ENCODE measurements around the gene HOXA13. TPM values are rescaled to one million over a fixed set of nuclear protein-coding genes. Genes with fewer than 3 reads are reported as not detected.

The HOXA13 gene
- total RNA-seq, 1 experiment from 2014 or later = 1.3 TPM

DNA sequence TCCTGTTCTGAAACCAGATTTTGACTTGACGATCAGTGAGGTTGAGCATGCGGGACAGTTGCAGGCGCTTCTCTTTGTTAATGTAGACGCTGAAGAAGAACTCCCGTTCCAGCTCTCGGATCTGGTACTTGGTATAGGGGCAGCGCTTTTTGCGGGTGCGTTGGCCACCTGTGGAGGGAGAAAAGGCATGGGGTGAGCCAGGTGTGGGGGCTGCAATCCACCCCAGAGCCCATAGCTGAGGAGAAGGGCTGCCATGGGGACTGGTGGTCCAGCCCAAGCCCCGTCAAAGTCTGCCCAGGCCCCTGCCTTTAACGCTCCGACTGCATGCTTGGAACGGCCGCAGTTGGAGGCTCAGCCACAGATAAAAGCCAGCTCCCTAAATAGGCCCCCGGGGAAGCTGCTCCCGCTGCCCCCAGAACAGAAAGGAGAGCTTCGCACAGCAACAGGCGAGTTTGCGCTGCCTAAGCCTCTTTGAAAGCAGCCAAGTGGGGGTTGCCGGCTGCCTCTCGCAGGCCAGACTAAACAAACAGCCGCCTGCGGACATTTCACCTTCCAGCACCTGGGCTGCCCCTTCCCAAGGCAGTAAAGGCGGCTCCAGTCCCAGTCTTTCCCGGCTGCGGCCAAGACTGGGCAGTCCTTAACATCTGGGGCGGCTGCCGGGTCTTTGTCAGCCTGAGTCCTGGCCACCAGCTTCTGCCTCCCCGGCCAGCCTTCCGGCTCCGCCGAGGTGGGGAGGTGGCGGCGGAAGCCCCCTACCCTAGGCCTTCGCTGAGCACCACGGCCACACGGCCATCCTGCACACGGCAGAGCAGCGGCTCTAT is 16.8 kb downstream of the HOXA13 start:
- TF ChIP-seq, protein P1, sequence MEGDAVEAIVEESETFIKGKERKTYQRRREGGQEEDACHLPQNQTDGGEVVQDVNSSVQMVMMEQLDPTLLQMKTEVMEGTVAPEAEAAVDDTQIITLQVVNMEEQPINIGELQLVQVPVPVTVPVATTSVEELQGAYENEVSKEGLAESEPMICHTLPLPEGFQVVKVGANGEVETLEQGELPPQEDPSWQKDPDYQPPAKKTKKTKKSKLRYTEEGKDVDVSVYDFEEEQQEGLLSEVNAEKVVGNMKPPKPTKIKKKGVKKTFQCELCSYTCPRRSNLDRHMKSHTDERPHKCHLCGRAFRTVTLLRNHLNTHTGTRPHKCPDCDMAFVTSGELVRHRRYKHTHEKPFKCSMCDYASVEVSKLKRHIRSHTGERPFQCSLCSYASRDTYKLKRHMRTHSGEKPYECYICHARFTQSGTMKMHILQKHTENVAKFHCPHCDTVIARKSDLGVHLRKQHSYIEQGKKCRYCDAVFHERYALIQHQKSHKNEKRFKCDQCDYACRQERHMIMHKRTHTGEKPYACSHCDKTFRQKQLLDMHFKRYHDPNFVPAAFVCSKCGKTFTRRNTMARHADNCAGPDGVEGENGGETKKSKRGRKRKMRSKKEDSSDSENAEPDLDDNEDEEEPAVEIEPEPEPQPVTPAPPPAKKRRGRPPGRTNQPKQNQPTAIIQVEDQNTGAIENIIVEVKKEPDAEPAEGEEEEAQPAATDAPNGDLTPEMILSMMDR (IDR thresholded peaks at IDR 0.05; ENCODE audit: unreplicated experiment) = no peak
- no peak for DNase-seq
- Mint-ChIP-seq H3K9me3 (ENCODE audit: low read depth, unreplicated experiment) (no peaks in the 10 kb centered on the region), H3K27ac (ENCODE audit: unreplicated experiment) (no peak overlapping the region), H3K27me3 (ENCODE audit: unreplicated experiment) (peaks cover 37% of the 10 kb centered on the region), H3K4me3 (ENCODE audit: low read depth, unreplicated experiment) (peak overlapping the region; percentile 74), H3K4me1 (ENCODE audit: low read depth, unreplicated experiment) (peaks cover 18% of the 10 kb centered on the region), H3K36me3 (ENCODE audit: insufficient read depth, unreplicated experiment) (peaks cover 21% of the 10 kb centered on the region)
- no TSS peak for BruUV-seq (replicated peaks)
- CTCF ChIA-PET = no interaction called here
- intact Hi-C loops (cut with micrococcal nuclease; ENCODE audit: unreplicated experiment) = no loop called here

DNA sequence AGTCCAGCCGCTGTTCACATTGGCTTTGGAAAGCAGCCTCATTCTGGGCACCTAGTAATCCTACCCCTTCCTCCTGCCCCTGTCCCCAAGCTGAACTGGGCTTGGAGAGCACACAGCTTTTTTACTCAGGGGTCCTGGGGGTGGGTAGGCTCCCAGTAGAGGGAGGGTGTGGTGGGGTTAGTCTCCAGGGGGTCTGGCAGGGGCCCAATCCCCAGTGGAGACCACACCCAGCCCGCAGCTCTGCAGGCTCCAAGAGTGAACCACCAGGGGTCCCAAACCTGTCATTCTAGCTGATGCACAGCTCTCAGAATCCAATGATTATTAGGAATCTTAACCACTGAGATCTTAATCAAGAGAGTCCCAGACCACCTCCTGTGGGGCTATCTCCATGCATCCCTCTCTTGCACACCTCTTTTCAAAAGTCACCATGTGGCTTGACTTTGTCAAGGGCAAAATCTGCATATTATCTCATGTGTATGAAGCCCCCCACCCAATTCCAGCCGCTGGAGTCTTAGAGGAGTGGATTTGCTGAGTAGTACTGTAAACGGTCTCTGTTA is 17.5 kb downstream of the HOXA13 start:
- no TSS peak for BruUV-seq (replicated peaks)
- no peaks in the 10 kb centered on the region for H3K9me3 Mint-ChIP-seq (ENCODE audit: low read depth, unreplicated experiment)
- CTCF ChIA-PET = interaction anchor here (0.6 kb wide), 1 partner anchor 891 kb away, joined by 6 read pairs; no protein-coding TSS in a partner anchor
- H3K4me3 Mint-ChIP-seq (ENCODE audit: low read depth, unreplicated experiment) = no peak overlapping the region
- no peak for DNase-seq
- H3K36me3 Mint-ChIP-seq (ENCODE audit: insufficient read depth, unreplicated experiment) = peaks cover 17% of the 10 kb centered on the region
- peaks cover 30% of the 10 kb centered on the region for H3K27me3 Mint-ChIP-seq (ENCODE audit: unreplicated experiment)
- no peak overlapping the region for H3K27ac Mint-ChIP-seq (ENCODE audit: unreplicated experiment)
- peaks cover 18% of the 10 kb centered on the region for H3K4me1 Mint-ChIP-seq (ENCODE audit: low read depth, unreplicated experiment)
- TF ChIP-seq, protein P1 (IDR thresholded peaks at IDR 0.05; ENCODE audit: unreplicated experiment) = no peak
- intact Hi-C loops (cut with micrococcal nuclease; ENCODE audit: unreplicated experiment) = no loop called here

DNA sequence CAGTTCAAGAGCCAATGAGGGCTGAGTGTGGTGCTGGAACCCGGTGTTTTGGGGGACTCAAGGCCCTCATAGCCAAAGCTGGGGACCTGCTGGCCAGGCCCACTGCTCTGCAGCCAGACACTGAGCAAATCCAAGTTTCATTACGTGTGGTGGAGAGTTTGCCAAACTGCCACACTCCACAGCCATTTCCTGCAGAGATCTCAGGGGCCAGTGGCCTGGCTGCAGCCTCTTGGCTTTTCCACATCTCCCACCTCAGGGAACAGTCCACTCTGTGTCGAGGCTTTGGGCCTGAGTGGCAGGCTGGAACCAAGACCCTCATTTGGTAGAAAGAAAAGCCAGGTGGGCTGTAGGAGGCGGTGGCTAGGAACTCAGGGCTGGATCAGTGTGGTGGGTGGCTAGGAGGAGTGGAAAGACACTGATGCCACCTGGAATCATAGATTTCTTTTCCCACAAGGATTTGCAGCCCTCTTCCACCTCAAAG is 18.1 kb downstream of the HOXA13 start:
- no peak overlapping the region for H3K27ac Mint-ChIP-seq (ENCODE audit: unreplicated experiment)
- no TSS peak for BruUV-seq (replicated peaks)
- intact Hi-C loops (cut with micrococcal nuclease; ENCODE audit: unreplicated experiment) = no loop called here
- TF ChIP-seq, protein P1 (IDR thresholded peaks at IDR 0.05; ENCODE audit: unreplicated experiment) = no peak
- CTCF ChIA-PET = interaction anchor here (0.6 kb wide), 1 partner anchor 891 kb away, joined by 6 read pairs; no protein-coding TSS in a partner anchor
- H3K9me3 Mint-ChIP-seq (ENCODE audit: low read depth, unreplicated experiment) = no peaks in the 10 kb centered on the region
- peaks cover 17% of the 10 kb centered on the region for H3K36me3 Mint-ChIP-seq (ENCODE audit: insufficient read depth, unreplicated experiment)
- H3K27me3 Mint-ChIP-seq (ENCODE audit: unreplicated experiment) = peaks cover 27% of the 10 kb centered on the region
- H3K4me1 Mint-ChIP-seq (ENCODE audit: low read depth, unreplicated experiment) = peaks cover 18% of the 10 kb centered on the region
- DNase-seq = no peak
- H3K4me3 Mint-ChIP-seq (ENCODE audit: low read depth, unreplicated experiment) = no peak overlapping the region

DNA sequence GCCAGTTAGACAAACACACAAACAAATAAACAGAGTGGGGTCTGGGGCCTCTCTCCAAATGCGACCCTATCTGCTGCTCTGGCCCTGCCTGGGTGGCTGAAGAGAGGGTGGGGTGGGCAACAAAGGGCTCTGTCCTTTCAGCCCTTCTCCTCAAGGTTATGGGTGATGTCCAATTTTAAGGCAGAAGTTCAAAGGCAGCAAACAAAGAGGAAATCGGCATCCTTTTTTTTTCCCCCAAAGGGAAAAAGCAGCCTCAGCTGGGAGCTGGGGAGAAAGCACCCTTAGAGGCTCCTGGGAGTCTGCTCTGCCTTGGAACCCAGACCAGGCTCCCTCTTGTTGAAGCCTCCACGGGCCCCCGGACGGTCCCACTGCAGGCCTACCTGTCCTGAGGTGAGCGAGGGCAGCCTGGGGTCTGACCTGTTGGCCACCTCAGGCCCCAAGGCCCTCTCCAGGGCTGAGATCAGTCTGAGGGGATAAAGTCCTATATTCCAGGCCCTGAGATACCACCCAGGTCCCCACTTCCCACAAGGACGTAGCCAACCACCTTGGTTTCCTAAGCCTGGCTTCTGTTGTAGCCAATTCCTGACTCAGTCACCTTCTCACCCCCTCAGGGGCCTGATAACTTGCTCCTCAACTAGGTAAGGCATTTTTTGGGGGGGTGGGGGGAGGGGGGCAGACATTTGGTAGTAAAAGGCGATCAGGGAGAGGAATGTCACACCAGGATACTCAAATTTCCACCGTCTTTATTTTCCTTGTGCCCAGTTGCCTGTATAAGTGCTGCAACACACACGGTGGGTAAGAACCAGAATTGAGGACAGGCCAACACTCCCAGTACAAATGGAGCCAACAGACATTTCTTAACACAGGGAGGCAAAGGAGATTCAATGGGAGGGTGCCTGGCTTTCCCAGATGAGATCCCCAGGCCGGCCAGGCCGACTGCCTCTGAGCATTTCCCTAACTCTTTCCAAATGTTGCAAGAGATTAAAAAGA is 19.2 kb downstream of the HOXA13 start:
- Mint-ChIP-seq H3K4me3 (ENCODE audit: low read depth, unreplicated experiment) (peak overlapping the region; percentile 56), H3K9me3 (ENCODE audit: low read depth, unreplicated experiment) (no peaks in the 10 kb centered on the region), H3K27me3 (ENCODE audit: unreplicated experiment) (peaks cover 16% of the 10 kb centered on the region), H3K4me1 (ENCODE audit: low read depth, unreplicated experiment) (peaks cover 18% of the 10 kb centered on the region), H3K36me3 (ENCODE audit: insufficient read depth, unreplicated experiment) (peaks cover 17% of the 10 kb centered on the region), H3K27ac (ENCODE audit: unreplicated experiment) (no peak overlapping the region)
- no peak for DNase-seq
- intact Hi-C loops (cut with micrococcal nuclease; ENCODE audit: unreplicated experiment) = no loop called here
- CTCF ChIA-PET = interaction anchor here (0.7 to 1.7 kb wide), 7 partner anchors 10 to 594 kb away, joined by 3 to 6 read pairs (median 4); partner anchors contain the start of gene HOXA13
- BruUV-seq (replicated peaks) = no TSS peak
- TF ChIP-seq, protein P1 (IDR thresholded peaks at IDR 0.05; ENCODE audit: unreplicated experiment) = no peak

Data from Calu3 (cell line).